GM19395 (cell line): ENCODE results near the gene THRAP3.
A peak's percentile ranks its signal among the peaks of the same experiment; 100 is the strongest.

Experiments
- ATAC-seq: cut with Tn5 transposase; IDR thresholded peaks from one replicate; pipeline ENCODE4 v1.9.1; 2021; ENCODE audit warnings: mild to moderate bottlenecking, moderate library complexity; ENCODE audit not compliant: unreplicated experiment

The THRAP3 gene

DNA sequence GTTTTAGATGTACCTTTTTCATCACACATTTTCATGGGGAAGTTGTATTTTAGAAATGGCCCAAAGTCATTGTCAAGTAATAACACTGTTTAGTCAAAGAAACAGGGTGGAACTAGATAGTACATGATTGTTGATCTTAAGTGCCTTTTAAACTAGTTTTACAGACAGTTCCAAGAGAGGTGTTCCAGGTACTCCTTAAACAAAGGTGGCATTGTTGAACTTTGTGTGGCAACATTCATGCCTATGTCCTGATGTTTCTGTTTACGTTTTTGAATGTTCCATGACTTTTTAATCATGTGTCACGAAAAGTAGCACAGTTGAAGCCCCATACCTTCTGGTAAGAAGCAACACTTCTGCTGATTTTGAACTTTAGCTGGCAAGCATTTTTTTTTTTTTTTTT, 72.8 kb downstream of the THRAP3 start:
- no peak for ATAC-seq

DNA sequence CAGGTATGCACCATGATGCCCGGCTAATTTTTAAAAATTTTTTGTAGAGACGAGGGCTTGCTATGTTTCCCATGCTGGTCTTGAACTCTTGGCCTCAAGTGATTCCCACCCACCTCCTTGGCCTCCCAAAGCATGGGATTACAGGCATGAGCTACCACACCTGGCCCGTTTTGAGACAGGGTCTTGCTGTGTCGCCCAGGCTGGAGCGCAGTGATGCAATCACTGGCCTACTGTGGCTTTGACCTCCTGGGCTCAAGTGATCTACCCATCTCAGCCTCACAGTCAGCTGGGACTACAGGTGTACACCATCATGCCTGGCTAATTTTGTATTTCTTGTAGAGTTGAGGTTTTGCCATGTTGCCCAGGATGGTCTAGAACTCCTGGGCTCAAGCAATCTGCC, 74.4 kb downstream of the THRAP3 start:
- no peak for ATAC-seq

DNA sequence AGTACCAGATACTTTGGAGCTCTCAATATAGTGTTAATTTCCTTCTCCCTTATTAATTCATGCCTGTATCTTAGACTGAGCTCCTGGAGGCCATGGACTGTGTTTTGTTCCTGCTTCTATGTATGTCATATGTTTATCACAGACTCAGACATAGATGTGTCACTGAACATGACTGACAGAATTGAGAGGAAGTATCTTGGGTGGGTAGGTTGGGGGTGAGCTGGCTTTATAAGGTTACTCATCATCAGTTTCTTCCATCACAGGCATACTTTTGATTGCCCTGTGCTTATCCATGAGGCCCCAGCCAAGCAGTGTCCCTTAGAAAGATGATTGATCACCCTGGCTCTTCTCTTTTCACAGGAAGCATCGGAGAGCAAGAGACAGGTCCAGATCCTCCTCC, 76.3 kb downstream of the THRAP3 start:
- no peak for ATAC-seq

DNA sequence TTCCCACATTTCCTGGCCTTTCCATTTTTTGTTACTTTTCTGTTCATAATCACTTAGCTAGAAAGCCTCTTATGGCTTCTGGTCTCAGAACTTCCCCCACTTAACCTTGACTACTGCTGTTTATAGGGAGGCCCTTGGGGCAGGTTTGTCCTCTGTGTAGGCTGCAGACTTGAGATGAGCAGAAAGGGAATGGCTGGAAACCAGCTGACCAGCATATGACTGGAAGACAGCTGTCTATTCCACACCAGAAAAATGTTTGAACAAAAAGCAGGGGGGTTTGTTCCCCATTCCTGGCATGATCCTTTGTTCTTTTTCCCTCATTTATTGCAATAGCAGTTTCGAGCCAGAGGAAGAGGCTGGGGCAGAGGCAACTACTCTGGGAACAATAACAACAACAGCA, 77.0 kb downstream of the THRAP3 start:
- ATAC-seq: no peak

DNA sequence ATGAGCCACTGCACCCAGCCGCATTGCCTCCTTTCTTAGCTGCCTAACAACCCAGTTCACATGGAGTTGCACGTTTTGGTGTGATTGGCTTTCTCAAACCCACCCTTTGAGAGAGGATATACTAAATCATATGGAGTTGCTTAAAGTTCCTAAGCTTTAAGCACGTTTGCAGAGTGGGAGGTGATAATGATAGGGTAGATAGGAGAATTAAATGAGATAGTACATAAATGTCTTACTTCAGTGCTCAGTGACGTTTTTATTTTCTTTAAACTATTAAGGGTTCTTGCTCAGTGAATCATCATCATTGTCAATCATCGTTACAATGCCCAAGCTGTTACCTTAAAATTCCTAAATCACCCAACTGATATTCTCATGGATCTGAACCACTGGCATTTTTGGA, 79.0 kb downstream of the THRAP3 start:
- no peak for ATAC-seq

DNA sequence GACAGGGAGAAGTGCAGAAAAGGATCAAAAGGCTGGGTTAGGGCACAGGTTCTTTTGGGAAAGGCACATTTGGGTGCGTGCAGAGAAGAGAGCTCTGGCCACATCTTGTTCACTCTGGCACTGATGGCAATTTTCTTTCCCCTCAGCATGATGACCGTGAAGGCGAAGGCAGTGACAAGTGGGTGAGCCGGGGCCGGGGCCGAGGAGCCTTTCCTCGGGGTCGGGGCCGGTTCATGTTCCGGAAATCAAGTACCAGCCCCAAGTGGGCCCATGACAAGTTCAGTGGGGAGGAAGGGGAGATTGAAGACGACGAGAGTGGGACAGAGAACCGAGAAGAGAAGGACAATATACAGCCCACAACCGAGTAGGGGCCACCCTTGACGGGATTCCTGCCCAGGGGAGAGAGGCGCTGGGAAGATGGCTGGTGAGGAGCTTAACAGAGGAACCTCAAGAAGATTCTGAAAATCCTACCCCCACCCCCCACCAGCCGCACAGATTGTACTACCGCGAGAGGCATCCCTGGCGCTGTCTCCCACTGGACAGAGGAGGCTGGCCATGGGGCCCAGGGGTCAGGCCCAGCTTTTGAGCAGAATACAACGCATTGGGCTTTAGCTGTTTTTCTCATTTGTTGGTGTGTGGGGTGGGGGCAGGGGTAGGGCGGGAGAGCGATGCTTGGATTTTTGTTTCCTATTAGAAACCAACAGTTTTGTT, 79.6 kb downstream of the THRAP3 start:
- no peak for ATAC-seq

DNA sequence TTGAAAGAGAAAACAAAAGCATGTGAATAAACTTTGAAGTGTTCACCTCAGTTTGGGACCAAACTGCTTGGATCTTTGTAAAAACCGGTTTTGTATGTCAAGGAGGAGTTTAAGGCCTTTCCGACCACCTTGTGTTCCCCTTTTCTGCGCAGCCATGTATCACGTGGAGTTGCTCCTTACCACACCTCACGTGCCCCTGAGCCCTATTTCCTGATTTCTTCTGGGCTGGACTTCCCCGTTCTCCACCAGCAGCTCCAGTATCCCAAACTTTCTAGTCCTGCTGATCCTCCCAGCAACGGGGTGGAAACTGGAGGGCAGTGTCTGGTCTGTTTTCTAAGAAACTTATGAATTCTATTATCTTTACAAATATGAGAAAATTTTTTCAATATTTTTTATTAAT, 80.3 kb downstream of the THRAP3 start:
- ATAC-seq: no peak

DNA sequence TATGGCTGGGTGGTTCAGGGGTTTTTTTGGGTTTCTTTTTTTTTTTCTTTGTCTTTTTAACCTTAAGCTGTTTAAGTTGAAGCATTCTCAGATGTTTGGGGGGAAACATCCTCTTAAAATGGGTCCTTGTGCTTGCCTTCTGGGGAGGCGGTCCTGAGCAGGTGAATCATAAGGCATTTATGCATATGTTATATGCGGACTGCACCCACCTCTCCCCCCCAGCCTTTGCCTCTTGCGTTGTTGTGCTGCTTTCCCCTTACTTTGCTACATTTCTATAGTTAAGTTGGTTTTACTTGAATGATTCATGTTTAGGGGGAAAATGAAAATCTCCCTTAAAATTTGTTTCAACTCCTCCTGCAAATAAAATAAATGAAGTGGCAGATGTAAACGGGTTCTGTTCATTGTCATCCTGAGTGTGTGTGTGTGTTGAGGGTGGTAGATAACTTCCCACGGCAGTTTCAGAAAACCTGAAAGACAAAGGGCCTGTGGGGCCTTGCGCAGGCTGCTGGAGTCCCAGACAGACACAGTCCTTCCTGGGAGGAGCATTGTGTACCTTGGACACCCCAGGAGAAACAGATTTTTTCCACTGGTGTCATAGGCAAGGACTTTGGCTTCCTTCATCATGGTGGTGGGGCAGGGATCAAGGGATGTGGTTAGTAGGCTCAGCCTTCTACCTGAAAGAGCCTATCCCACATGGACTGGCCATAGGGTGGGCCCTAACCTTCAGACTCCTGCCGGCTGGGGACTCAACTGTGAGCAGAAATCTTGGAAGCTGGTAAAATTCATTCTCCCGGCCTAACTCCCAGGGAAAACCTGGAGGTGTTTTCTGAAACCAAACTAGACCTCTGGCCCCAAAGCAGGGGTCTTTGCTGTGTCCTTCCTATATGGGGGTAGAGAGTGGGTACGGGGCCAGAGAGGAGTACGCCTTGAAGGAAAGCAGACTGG, 81.0 kb downstream of the THRAP3 start:
- no peak for ATAC-seq

DNA sequence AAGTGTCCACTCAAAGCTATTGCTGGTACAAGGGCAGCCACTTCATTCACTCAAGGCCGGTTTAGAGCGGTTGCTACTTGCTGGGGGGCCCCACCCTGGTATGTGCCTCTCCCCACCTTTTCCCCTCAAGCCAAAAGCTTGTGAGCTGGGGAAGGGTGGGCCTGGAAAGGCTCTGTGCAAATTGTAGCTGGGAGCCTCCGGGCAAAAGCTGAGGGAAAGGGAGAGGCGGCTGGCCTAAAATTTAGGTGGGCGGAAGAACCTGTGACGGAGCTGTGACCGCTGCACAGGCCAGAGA, 81.6 kb downstream of the THRAP3 start:
- no peak for ATAC-seq

DNA sequence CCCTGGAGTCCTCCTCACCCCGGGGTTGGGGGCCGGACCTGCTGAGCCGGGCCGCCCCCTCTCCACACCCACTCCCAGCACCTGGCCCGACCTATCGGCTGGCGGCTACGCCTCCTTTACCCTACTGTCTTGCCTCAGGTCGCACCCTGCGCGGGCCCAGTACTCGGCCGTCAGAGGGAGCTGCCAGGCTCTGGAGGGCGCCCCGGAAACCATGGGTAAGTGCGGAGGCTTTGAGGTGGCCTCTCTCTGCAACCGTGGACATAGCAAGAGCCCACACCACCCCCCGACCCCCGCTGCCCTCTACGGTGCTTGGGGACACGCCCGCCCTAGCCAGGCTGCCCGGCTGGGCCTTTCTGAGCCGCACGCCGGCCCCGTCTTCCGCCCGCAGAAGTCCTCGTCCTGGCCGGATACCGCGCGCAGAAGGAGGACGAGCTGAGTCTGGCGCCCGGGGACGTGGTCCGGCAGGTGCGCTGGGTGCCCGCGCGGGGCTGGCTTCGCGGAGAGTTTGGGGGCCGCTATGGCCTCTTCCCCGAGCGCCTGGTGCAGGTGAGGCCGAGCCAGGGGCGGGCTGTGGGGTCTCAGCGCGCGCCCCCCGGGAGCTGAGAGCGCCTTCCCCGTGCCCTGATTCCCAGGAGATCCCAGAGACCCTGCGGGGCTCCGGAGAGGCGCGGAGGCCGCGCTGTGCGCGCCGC, 82.1 kb downstream of the THRAP3 start, which contains the start of gene SH3D21:
TSS of gene SH3D21 (plus strand) at position 159 of the 692 bp plus-strand sequence. CDS start at position 212, 53 bp downstream.
- ATAC-seq: peak; percentile 42

DNA sequence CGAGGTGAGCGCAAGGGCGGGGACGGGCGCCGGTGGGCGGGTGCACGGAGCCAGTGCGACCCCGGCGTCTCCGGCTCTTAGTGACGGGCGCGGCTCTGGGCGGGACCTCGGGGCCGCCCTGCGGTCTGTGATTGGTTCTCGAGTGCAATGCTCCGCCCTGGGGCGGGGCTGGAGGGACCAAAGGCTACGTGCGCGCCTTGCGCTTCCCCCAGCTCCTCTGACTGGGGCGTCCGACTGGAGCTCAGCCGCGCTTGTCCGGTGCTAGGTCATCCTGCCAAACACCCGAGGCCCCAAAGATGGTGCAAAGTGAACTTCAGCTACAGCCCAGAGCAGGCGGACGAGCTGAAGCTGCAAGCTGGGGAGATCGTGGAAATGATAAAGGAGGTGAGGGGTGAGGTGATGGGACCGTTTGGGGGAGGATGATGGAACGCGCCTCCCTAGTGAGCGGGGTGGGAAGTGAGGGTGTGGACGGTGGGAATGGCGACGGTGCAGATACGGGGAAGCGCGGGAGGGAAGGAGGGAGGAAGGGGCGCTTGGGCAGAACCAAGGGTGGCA, 82.7 kb downstream of the THRAP3 start:
- peak; percentile 96 for ATAC-seq

DNA sequence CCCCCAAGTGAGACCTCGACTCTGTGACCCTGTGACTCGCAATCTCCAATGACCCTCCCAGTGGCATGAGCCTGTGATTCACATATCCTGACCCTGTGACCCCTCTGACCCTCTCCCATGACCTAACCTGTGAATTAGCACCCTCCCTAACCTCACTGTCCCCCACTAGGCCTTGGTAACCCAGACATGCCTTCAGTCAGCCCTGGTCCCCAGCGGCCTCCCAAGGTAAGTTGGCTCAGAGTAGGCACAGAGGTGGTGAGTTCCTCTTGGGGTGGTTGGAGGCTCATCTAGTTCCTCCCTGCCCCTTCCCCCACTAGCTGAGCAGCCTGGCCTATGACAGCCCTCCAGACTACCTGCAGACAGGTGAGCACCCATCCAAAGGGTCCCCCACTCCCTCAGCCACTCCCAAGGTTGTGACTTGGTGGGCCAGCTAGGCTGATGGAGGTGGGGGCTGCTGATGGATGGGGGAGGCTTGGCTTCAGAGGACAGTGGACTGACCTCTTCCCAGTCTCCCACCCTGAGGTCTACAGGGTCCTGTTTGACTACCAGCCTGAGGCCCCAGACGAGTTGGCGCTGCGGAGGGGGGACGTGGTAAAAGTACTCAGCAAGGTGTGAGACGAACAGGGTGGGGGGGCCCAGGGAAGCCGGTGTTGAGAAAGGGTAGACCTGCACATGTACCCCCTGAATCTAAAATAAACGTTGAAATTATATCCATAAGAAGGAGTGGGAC, 83.5 kb downstream of the THRAP3 start:
- no peak for ATAC-seq

DNA sequence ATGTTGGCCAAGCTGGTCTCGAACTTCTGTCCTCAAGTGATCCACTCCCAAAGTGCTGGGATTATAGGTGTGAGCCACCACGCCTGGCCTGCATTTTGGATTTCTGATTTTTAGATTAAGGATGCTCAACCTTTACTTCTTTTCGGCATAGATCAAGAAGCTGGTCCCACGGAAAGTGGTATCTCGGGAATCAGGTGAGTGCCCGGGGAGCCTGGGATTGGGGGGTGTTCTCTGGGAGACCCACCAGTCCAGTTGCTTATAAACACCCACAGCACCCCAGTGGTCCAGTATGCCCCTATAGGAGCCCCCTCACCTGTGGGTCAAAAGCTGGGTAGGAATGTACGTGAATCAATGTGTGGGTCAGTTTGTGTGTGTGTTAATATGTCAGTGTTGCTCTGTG, 85.2 kb downstream of the THRAP3 start:
- no peak for ATAC-seq

DNA sequence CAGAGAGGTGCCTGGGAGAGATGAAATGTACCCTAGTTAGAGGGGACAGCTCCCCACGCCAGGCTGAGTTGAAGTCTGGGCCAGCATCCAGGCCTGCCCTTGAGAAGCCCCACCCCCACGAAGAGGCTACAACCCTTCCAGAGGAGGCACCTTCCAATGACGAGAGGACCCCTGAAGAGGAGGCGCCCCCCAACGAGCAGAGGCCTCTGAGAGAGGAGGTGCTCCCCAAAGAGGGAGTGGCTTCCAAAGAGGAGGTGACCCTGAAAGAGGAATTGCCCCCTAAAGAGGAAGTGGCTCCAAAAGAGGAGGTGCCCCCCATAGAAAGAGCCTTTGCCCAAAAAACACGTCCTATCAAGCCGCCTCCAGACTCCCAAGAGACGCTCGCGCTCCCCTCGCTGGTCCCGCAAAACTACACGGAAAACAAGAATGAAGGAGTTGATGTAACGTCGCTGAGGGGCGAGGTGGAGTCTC, 96.1 kb downstream of the THRAP3 start:
- no peak for ATAC-seq

DNA sequence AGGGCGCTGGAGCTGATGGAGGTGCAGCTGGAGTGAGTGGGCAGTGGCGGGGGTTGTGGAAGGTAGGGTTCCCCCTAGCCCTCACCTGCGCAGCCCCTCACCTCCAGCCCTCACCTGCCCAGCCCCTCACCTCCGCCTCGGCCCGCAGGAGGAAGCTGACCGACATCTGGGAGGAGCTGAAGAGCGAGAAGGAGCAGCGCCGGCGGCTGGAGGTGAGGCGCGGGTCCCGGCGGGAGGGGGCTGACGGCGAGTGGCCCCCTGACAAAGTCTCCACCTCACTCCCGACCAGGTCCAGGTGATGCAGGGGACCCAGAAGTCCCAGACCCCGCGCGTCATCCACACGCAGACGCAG, 96.5 kb downstream of the THRAP3 start:
- ATAC-seq: no peak

DNA sequence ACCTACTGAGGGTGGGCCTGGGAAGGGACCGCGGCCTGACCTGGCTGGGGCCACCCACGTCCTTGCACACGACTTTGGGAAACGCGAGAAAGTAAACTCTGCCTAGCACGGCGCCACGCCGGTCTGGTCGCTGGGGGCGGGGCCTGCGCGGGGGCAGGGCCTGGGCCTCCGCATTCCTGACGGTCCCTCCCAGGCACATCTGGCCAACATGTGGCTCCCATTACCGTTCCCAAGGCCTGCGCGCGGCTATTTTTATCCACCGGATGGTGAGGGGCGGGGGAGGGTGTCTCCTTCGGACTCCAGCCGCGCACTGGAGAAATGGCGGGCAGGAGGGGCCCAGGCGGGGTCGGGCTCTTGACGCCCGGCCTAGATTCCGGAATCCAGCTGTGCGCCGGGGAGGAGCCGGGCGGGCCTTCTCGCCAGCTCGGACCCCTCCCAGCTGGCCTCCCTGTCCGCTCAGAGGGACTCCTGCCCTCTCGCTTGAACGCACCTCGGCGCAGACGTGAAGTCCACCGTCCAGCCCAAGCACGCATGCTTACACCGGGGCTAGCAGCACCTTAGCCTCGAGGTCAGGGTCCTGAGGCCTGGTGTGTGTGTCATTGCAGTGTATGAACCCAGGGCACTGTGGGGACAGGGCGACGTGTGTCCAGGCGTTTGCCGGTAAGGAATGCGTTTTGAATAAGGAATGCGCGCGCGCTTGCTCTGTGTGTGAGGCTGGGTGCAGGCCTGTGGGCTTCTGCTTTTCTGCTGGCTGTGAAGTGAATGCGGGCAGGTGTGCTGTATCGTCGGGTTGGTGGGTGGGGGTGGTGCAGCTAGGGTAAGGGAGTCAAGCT, 97.1 kb downstream of the THRAP3 start:
- ATAC-seq: no peak

DNA sequence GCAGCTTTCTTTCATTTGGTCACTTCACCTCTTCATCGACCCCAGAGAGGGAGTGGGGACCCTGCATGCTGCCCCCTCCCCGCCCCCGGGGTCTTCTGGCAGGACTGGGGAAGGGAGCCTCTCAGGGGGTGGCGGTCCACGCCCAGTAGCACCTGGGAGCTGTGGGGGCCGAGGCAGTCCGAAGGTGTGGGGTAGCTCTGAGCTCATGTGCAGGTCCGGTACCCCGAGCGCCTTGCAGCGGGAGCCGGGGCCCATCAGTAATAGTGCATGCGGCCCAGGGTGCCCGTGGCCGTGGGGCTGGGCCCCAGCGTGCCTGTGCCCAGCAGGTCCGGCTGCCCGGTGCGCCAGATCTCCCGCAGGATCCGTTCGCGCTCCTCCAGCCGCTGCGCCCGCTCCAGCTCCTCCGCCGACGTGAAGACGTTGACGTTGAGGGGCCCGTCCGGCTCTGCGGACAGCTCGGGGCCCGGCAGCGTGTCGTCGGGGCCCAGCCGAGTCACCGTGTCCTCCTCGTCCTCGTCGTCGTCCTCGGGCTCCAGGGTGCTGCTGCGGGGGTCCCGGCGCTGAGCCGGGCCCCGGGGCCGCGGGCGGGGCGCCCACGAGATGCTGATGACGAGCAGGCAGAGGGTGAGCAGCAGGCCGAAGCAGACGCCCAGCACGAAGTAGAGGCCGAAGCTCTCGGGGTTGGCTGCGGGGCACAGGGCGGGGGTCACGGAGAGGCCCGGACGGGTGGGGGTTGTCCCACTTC, 98.0 kb downstream of the THRAP3 start:
- no peak for ATAC-seq

DNA sequence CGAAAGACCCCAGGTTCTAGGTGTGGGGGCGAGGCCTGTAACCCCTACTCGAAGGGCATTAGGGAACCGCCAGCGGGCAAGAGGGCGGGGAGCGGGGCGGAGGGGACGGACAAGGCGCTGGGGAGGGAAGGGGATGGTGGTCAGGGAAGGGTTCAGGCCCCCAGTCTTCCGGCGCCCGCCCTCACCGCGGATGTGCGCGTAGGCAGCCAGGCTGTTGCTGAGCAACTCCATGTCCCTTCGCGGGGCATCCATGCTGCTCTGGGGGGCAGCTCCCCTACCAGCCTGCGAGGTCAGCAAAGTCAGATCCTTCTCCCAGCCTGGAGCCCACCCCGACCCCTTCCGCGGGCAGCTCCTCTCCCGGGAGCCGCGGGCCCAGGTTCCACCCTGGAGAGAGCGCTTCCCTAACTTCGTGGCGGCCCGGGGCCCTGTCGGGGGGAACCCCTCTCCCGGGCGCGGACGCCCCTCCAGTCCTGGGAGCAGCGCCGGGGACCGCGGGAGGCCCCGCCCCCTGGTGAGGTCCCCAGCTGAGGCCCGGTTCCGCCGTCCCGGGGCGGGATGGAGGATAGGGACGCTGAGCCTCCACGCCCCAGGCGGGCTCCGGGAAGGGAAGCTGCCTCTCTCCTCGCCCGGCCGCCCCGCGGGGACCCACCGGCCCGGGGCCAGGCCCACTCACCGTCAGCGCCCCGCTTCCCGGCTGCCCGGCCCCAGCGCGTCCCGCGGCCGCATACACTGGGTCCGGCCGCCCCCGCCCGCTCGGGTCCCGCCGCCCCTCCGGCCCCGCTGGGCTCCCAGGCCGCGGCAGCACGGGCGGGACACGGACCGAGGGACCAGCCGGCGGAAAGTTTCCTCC, 98.8 kb downstream of the THRAP3 start:
- ATAC-seq: no peak
